Iris pigment epithelial cell (primary cell): ENCODE measurements around the gene KLF13.

Experiments
- DNase-seq: peaks from one replicate; pipeline ENCODE4 v3.0.0-alpha.2; 2011; ENCODE audit warnings: low read depth

Gene KLF13

GRCh38 chr15:31401282-31401681 lies 74.6 kb downstream of the KLF13 start:
- DNase-seq = no peak

- no peak for DNase-seq
Measured at GRCh38 chr15:31402003-31402402, 75.4 kb downstream of the KLF13 start.

GRCh38 chr15:31402511-31403056 lies 75.9 kb downstream of the KLF13 start:
- peak; percentile 18 for DNase-seq

GRCh38 chr15:31403096-31403495 lies 76.5 kb downstream of the KLF13 start:
- peak; percentile 41 for DNase-seq

GRCh38 chr15:31403606-31404005 lies 77.0 kb downstream of the KLF13 start:
- peak; percentile 65 for DNase-seq

GRCh38 chr15:31404345-31404744 lies 77.7 kb downstream of the KLF13 start:
- DNase-seq = no peak

GRCh38 chr15:31405200-31405920 lies 78.7 kb downstream of the KLF13 start:
- DNase-seq = peak; percentile 39

- DNase-seq = no peak
Measured at GRCh38 chr15:31407376-31407775, 80.7 kb downstream of the KLF13 start.

- DNase-seq = no peak
Measured at GRCh38 chr15:31407851-31408250, 81.2 kb downstream of the KLF13 start.

GRCh38 chr15:31408724-31409123 lies 82.1 kb downstream of the KLF13 start:
- DNase-seq = no peak

- DNase-seq = no peak
Measured at GRCh38 chr15:31409171-31409570, 82.5 kb downstream of the KLF13 start.

- DNase-seq = no peak
Measured at GRCh38 chr15:31412824-31413223, 86.2 kb downstream of the KLF13 start.

GRCh38 chr15:31415201-31415600 lies 88.6 kb downstream of the KLF13 start:
- no peak for DNase-seq

GRCh38 chr15:31419820-31420219 lies 93.2 kb downstream of the KLF13 start:
- DNase-seq = no peak

GRCh38 chr15:31427411-31427810 lies 100.8 kb downstream of the KLF13 start:
- DNase-seq = peak; percentile 59
